Lower leg skin (tissue), 4 donors: ENCODE data around the gene MAX. TPM values are rescaled to one million over a fixed set of nuclear protein-coding genes. Genes with fewer than 3 reads are reported as not detected.

Source experiments
- DNase-seq, 2 donors: peaks; one replicate each; pipeline ENCODE4 v3.0.0-alpha.2; 2019; ENCODE audit warnings: low spot score in 2 of 2
- H3K4me3 ChIP-seq: fragments of 200-600 bp; sonication (generic); 2 replicates; pipeline ENCODE4 v1.5.1; 2017; ENCODE audit warnings: mild to moderate bottlenecking, low read depth; ENCODE audit not compliant: poor library complexity, severe bottlenecking
- POLR2A ChIP-seq, 2 donors: fragments of 450-650 bp; IDR thresholded peaks; one replicate each; pipeline ENCODE4 v1.6.1; 2016 to 2017; ENCODE audit warnings: antibody characterized with exemption in 2 of 2, mild to moderate bottlenecking in 1 of 2, moderate library complexity in 1 of 2
- WGBS, 2 donors: methylation state at CpG; one replicate each; pipeline ENCODE4 v1.1.5; 2018; 5-methylcytosine and 5-hydroxymethylcytosine counted together
- intact Hi-C: fragments of 100-400 bp; cut with DNase I; formaldehyde crosslinking; loops from one replicate; pipeline ENCODE4 v1.15.0; 2023; ENCODE audit warnings: low total_unique reads
- microRNA-seq, 2 donors: library from miRNA; unstranded; fragments of <30 nt; microRNA quantifications; one replicate each; pipeline ENCODE4, GENCODE V29; 2016; ENCODE audit warnings: borderline replicate concordance in 2 of 2, borderline number of aligned reads in 1 of 2
- total RNA-seq, 4 donors: library from RNA; depleted of rRNA; stranded (reverse); fragments of >200 nt; gene quantifications; one replicate each; pipeline ENCODE4 v1.1.0, GENCODE V29; 2016
- TF ChIP-seq, protein P1 (sequence below), 3 donors: fragments of 450-650 bp; IDR thresholded peaks; one replicate each; pipeline ENCODE4 v1.5.1; 2016; ENCODE audit warnings: antibody characterized with exemption in 3 of 3, mild to moderate bottlenecking in 3 of 3, moderate library complexity in 2 of 3

Gene MAX
- total RNA-seq, 4 donors from 2014 or later: 61.0 to 126 (median 65.6) TPM

DNA sequence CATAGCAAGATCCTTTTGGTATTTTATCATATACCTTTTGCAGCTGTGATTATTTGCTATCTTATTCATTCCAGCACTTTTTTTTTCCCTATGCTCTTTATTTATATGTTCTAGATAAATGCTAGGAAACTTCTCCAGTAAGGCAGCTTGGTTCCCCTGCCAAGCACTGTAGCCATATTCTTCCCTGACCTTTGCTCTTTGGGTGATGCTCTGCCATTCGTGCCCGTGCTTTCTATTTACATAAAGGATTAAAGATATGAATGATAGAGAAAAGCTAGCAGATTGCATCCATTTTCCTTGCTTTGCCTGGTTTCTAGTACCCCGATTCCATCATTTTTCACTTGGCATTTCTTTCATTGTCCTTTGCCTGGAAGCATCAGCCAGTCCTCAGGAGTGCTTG, 73.4 kb downstream of the MAX start:
- TF ChIP-seq POLR2A (IDR thresholded peaks at IDR 0.05): no peak
- TF ChIP-seq, protein P1, sequence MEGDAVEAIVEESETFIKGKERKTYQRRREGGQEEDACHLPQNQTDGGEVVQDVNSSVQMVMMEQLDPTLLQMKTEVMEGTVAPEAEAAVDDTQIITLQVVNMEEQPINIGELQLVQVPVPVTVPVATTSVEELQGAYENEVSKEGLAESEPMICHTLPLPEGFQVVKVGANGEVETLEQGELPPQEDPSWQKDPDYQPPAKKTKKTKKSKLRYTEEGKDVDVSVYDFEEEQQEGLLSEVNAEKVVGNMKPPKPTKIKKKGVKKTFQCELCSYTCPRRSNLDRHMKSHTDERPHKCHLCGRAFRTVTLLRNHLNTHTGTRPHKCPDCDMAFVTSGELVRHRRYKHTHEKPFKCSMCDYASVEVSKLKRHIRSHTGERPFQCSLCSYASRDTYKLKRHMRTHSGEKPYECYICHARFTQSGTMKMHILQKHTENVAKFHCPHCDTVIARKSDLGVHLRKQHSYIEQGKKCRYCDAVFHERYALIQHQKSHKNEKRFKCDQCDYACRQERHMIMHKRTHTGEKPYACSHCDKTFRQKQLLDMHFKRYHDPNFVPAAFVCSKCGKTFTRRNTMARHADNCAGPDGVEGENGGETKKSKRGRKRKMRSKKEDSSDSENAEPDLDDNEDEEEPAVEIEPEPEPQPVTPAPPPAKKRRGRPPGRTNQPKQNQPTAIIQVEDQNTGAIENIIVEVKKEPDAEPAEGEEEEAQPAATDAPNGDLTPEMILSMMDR (IDR thresholded peaks at IDR 0.05): no peak
- 93 to 97% methylated on average over 3 of the region's 3 CpGs for WGBS, 2 donors
- no peak overlapping the region for H3K4me3 ChIP-seq
- intact Hi-C loops: no loop called here
- DNase-seq: peak in 1 of 2 donors; percentile 26

DNA sequence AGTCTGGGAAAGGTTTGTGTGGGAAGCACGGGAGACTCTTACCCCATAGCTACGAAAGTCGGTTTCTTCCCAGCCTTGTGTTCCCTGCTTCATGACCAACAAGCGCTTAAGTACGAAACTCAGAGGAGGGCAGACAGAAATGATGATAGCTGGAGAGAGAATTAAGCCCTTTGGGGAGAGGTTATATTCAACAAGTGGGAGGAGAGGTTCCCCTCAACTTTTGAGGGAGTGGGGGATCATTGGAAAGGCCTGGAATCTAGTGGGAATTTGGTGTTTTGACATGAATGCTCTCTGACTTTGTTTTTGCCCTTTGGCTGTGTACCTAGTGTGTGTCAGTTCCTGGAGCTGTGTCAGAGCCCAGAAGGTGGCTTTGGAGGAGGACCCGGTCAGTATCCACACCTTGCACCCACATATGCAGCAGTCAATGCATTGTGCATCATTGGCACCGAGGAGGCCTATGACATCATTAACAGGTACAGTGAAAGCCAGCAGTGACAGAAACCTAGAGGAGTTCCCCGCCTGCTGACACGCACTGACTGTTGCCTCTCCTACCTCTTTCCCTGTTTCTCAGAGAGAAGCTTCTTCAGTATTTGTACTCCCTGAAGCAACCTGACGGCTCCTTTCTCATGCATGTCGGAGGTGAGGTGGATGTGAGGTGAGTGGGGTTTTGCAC, 75.1 kb downstream of the MAX start:
- DNase-seq: peak in 1 of 2 donors; percentile 52
- WGBS, 2 donors: 91 to 92% methylated on average over 11 of the region's 11 CpGs
- TF ChIP-seq, protein P1 (IDR thresholded peaks at IDR 0.05): no peak
- no peak for TF ChIP-seq POLR2A (IDR thresholded peaks at IDR 0.05)
- H3K4me3 ChIP-seq: no peak overlapping the region
- intact Hi-C loops: no loop called here

DNA sequence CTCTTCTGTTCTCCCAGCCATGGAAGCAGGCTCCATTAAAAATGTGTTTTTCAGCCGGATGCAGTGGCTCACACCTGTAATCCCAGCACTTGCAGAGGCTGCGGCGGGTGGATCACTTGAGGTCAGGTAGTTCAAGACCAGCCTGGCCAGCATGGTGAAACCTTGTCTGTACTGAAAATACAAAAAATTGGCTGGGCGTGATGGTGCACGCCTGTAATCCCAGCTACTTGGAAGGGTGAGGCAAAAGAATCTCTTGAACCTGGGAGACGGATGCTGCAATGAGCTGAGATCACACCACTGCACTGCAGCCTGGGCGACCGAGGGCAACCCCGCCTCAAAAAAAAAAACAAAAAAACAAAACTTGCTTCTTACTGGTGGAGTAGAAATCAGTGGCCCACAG, 75.8 kb downstream of the MAX start:
- WGBS, 2 donors: 56 to 69% methylated on average over 9 of the region's 9 CpGs
- no peak for TF ChIP-seq POLR2A (IDR thresholded peaks at IDR 0.05)
- TF ChIP-seq, protein P1 (IDR thresholded peaks at IDR 0.05): no peak
- no peak overlapping the region for H3K4me3 ChIP-seq
- DNase-seq: peak in 1 of 2 donors; percentile 74
- intact Hi-C loops: no loop called here

DNA sequence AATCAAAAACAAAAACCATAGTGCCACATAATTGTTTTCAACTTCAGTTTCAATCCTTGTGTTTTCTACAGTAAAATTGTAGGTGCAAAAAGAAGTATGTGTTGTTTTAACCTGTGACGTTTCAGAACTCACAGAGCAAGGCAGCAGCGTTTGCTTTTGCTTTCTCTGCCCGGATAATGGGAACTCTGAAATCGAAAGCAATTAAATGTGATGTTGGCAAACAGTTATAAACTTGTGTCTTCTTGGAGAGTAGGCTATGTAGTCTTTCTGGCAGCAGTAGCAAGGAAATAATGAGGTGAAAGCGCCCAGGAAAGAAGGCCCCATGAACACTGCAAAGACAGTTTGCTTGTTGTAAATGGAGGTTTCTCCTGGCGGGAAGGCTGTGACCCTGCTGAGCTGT, 76.5 kb downstream of the MAX start:
- WGBS, 2 donors: 59 to 64% methylated on average over 6 of the region's 6 CpGs
- TF ChIP-seq, protein P1 (IDR thresholded peaks at IDR 0.05): no peak
- TF ChIP-seq POLR2A (IDR thresholded peaks at IDR 0.05): no peak
- DNase-seq: no peak
- intact Hi-C loops: no loop called here
- H3K4me3 ChIP-seq: no peak overlapping the region

Small RNAs within 50 kb of the gene (microRNA-seq; reads per million reads assigned to microRNA genes)
- 0 reads per million in 2 donors for gene MIR4706

Other genes starting within 250 kb of the MAX start
- 1 to 10 TPM in 2 of 4 donors, under 1 TPM in 2; 0.34 to 1.3 (median 0.92) TPM for gene SPTB, start 222.6 kb downstream of the MAX start, total RNA-seq
- gene CHURC1, start 188.1 kb downstream of the MAX start, total RNA-seq: 10 to 100 TPM; 52.4 to 79.2 (median 63.8) TPM
- 10 to 100 TPM in 3 of 4 donors, 1 to 10 TPM in 1; 1.9 to 37.6 (median 21.0) TPM for gene GPX2, start 159.8 kb downstream of the MAX start, total RNA-seq
- 1 to 10 TPM; 5.5 to 9.4 (median 7.2) TPM for gene RAB15, start 130.2 kb downstream of the MAX start, total RNA-seq
- 10 to 100 TPM; 34.0 to 48.6 (median 38.8) TPM for gene FNTB, start 115.6 kb downstream of the MAX start, total RNA-seq